GM12872 (cell line): ENCODE results near the gene LAMA2.

ENCODE experiments used
- TF ChIP-seq, protein P1 (sequence below): IDR thresholded peaks from 3 replicates; pipeline ENCODE4 v1.5.1; 2011; ENCODE audit warnings: low read depth, mild to moderate bottlenecking, low read length, moderate library complexity; ENCODE audit not compliant: insufficient read depth

Gene LAMA2

GRCh38 chr6:129486327-129486726 lies 603.4 kb downstream of the LAMA2 start:
- TF ChIP-seq, protein P1, sequence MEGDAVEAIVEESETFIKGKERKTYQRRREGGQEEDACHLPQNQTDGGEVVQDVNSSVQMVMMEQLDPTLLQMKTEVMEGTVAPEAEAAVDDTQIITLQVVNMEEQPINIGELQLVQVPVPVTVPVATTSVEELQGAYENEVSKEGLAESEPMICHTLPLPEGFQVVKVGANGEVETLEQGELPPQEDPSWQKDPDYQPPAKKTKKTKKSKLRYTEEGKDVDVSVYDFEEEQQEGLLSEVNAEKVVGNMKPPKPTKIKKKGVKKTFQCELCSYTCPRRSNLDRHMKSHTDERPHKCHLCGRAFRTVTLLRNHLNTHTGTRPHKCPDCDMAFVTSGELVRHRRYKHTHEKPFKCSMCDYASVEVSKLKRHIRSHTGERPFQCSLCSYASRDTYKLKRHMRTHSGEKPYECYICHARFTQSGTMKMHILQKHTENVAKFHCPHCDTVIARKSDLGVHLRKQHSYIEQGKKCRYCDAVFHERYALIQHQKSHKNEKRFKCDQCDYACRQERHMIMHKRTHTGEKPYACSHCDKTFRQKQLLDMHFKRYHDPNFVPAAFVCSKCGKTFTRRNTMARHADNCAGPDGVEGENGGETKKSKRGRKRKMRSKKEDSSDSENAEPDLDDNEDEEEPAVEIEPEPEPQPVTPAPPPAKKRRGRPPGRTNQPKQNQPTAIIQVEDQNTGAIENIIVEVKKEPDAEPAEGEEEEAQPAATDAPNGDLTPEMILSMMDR, result no peak

- TF ChIP-seq, protein P1, result no peak
Measured at GRCh38 chr6:129488313-129488712, 605.4 kb downstream of the LAMA2 start.

GRCh38 chr6:129489215-129489765 lies 606.4 kb downstream of the LAMA2 start:
- TF ChIP-seq, protein P1, result no peak

DNA sequence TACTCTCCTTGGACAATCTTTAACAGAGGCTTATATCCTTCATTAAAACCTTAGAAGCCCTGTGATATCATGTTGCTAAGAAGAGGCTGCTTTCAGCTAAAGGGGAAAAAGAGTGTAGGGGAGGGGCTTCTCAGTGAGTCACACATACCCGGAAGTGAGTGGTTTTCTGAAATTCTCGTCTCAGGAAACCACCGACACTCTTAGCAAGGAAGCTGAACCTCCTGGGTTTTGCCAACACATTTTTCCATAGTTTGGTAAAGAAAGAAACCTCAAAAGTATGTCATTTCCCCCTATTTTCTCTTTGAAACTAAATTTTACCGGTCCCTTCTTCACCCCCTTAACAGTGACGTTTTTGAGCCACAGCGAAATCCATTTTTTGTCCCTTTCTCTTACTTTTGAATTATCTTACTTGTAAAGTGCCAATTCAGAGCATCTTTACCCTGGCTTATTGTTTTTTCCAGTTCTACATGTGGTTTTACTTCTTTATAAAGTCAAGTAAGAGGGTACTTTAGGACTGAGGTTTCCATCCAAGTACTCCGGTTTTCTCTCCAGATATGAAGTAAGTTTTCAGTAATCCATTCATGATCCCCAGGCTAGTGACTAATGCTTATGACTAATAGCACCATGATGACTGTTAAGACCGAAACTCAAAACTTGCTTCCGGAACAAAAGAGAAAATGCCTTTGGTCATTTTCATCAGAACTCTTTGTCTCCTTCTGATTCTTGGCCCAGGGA lies 607.8 kb downstream of the LAMA2 start:
- TF ChIP-seq, protein P1, result no peak

DNA sequence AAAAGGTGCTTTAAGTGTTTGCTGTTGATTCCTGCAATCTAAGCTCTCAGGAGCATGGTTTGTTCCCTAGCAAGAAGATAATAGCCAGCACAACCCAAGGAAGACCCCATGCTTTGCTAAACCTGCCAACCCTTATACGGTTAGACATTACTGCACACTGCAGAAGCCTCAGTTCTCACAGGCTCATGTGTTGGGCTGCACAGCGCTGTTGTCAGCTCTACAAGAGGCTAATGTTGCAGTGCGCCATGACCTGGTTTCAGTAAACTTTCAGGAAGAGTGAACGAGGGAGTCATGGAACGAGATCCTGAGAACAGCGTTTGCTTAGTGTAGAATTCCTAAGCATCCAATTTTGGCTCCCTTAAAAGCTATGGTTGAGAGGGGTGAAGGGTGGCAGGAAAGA lies 608.5 kb downstream of the LAMA2 start:
- TF ChIP-seq, protein P1, result no peak

DNA sequence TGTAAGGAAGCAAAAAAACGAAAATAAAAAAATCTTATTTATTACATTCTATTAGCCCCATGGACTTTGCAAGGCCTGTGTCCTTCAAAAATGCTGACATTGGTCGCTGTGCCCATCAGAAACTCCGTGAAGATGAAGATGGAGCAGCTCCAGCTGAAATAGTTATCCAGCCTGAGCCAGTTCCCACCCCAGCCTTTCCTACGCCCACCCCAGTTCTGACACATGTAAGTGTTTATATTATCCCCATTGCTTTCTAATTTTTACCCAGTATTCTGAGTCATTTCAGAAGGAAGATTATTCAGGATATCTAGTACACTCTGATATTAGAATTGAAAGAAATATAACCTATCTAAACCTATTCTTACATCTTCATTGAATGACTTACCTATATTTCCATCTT lies 609.3 kb downstream of the LAMA2 start:
- TF ChIP-seq, protein P1, result no peak

GRCh38 chr6:129493354-129493902 lies 610.5 kb downstream of the LAMA2 start:
- TF ChIP-seq, protein P1, result no peak
